Lung (tissue), 13 donors: ENCODE results near the gene SLC41A3. TPM values are rescaled to one million over a fixed set of nuclear protein-coding genes. Genes with fewer than 3 reads are reported as not detected.
"Not testable (repeated sequence)": the region's sequence is repeated elsewhere in the genome, so short reads cannot be mapped to it uniquely, and the experiment has no call there.

ENCODE experiments used
- ATAC-seq: fragments of 200-7000 bp; cut with Tn5 transposase; one replicate; pipeline ENCODE4 v1.9.1; 2020; ENCODE audit warnings: moderate number of reproducible peaks; ENCODE audit not compliant: insufficient read depth, low FRiP score
- DNase-seq, 3 donors: peaks; one replicate each; pipeline ENCODE4 v3.0.0-alpha.2; 2013 to 2017
- H3K27ac ChIP-seq, 2 donors: one replicate each; pipeline ENCODE4 v1.5.1; 2013; ENCODE audit warnings: mild to moderate bottlenecking in 2 of 2, moderate library complexity in 2 of 2, control low read depth in 1 of 2, inconsistent platforms in 1 of 2, low read depth in 1 of 2, low read length in 1 of 2
- H3K27me3 ChIP-seq, 3 donors: one replicate each; pipeline ENCODE4 v1.5.1; 2013; ENCODE audit warnings: low read length in 2 of 3; ENCODE audit not compliant: control insufficient read depth in 3 of 3, insufficient read depth in 3 of 3
- H3K36me3 ChIP-seq, 4 donors: one replicate each; pipeline ENCODE4 v1.5.1; 2013; ENCODE audit warnings: low read length in 4 of 4, mild to moderate bottlenecking in 1 of 4, moderate library complexity in 1 of 4; ENCODE audit not compliant: control insufficient read depth in 4 of 4, insufficient read depth in 4 of 4
- H3K4me1 ChIP-seq, 5 donors: one replicate each; pipeline ENCODE4 v1.5.1; 2013; ENCODE audit warnings: low read length in 5 of 5, mild to moderate bottlenecking in 2 of 5, moderate library complexity in 1 of 5; ENCODE audit not compliant: control insufficient read depth in 5 of 5, insufficient read depth in 5 of 5
- H3K4me3 ChIP-seq: one replicate; pipeline ENCODE4 v1.5.1; 2013; ENCODE audit warnings: mild to moderate bottlenecking, control low read depth, moderate library complexity
- H3K9ac ChIP-seq, 2 donors: one replicate each; pipeline ENCODE4 v1.5.1; 2013; ENCODE audit warnings: low read length in 2 of 2, control low read depth in 1 of 2; ENCODE audit not compliant: insufficient read depth in 1 of 2
- H3K9me3 ChIP-seq, 4 donors: one replicate each; pipeline ENCODE4 v1.5.1; 2013; ENCODE audit warnings: low read length in 3 of 4, mild to moderate bottlenecking in 1 of 4, moderate library complexity in 1 of 4; ENCODE audit not compliant: control insufficient read depth in 4 of 4, insufficient read depth in 3 of 4
- WGBS, 2 donors: extraction: QIAGEN DNeasy Blood & Tissue Kit; methylation state at CpG; one replicate each; pipeline ENCODE4 v1.1.7; 2013; 5-methylcytosine and 5-hydroxymethylcytosine counted together
- polyA plus RNA-seq, 2 donors: library from polyadenylated mRNA; stranded (reverse); fragments of 200-250 nt; gene quantifications; one replicate each; pipeline ENCODE4 v1.2.1, GENCODE V29; 2013
- small RNA-seq: library from RNA; depleted of rRNA; stranded (forward); fragments of <200 nt; gene quantifications from one replicate; pipeline ENCODE3, GENCODE V24; 2014; ENCODE audit warnings: low replicate concordance
- total RNA-seq, 2 donors: library from RNA; depleted of rRNA in 1 of 2; stranded (reverse); fragments of >200 nt in 1 of 2; gene quantifications; one replicate each; pipeline ENCODE4 v1.2.1, GENCODE V29; 2014 to 2021
- TF ChIP-seq, protein P1 (sequence below): IDR thresholded peaks from 2 replicates; pipeline ENCODE4 v1.5.1; 2012; ENCODE audit warnings: mild to moderate bottlenecking; ENCODE audit errors: control extremely low read depth, extremely low read depth
- donor health status: control.
- donor health status: control.
- donor health status: Bipolar disorder and iron deficiency.
- donor health status: healthy.
- donor health status: DM: yes; HTN: yes; CAD: no.

Gene SLC41A3
- total and polyA plus RNA-seq, 4 donors, result 16.9 to 50.2 (median 34.8) TPM

- peaks cover 12 to 32% (median 23%) of the 10 kb centered on the region in 3 donors for H3K27me3 ChIP-seq
- no peak for DNase-seq
- peak overlapping the region in 1 of 2 donors; percentile 48 for H3K27ac ChIP-seq
- ATAC-seq, result no peak
- H3K9ac ChIP-seq, result no peak overlapping the region
- peaks cover 0 to 3% (median 0%) of the 10 kb centered on the region in 4 donors for H3K9me3 ChIP-seq
- 7 to 14% methylated on average over 28 to 72 of the region's 75 CpGs for WGBS, 2 donors
- peaks cover 0 to 2% (median 0%) of the 10 kb centered on the region in 5 donors for H3K4me1 ChIP-seq
- TF ChIP-seq, protein P1, sequence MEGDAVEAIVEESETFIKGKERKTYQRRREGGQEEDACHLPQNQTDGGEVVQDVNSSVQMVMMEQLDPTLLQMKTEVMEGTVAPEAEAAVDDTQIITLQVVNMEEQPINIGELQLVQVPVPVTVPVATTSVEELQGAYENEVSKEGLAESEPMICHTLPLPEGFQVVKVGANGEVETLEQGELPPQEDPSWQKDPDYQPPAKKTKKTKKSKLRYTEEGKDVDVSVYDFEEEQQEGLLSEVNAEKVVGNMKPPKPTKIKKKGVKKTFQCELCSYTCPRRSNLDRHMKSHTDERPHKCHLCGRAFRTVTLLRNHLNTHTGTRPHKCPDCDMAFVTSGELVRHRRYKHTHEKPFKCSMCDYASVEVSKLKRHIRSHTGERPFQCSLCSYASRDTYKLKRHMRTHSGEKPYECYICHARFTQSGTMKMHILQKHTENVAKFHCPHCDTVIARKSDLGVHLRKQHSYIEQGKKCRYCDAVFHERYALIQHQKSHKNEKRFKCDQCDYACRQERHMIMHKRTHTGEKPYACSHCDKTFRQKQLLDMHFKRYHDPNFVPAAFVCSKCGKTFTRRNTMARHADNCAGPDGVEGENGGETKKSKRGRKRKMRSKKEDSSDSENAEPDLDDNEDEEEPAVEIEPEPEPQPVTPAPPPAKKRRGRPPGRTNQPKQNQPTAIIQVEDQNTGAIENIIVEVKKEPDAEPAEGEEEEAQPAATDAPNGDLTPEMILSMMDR, result no peak
- no peak overlapping the region for H3K4me3 ChIP-seq
- no peaks in the 10 kb centered on the region for H3K36me3 ChIP-seq
These were observed 126.0 kb downstream of the SLC41A3 start for GRCh38 chr3:125957674-125958510.

DNA sequence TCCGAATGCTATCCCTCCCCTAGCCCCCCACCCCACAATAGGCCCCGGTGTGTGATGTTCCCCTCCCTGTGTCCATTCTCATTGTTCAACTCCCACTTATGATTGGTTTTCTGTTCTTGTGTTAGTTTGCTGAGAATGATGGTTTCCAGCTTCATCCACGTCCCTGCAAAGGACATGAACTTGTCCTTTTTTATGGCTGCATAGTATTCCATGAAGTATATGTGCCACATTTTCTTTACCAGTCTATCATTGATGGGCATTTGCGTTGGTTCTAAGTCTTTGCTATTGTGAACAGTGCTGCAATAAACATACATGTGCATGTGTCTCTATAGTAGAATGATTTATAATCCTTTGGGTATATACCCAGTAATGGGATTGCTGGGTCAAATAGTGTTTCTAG is 126.9 kb downstream of the SLC41A3 start:
- H3K4me3 ChIP-seq, DNase-seq, H3K9me3 ChIP-seq, H3K9ac ChIP-seq, ATAC-seq, H3K4me1 ChIP-seq, H3K36me3 ChIP-seq, H3K27ac ChIP-seq: not testable (repeated sequence)
- 93 to 94% methylated on average over 4 of the region's 4 CpGs for WGBS, 2 donors
- H3K27me3 ChIP-seq, result peaks cover 12 to 30% (median 23%) of the 10 kb centered on the region in 3 donors

Small RNAs within 50 kb of the gene (small RNA-seq; reads per million reads assigned to genes)
- not detected for gene AC092903.1

Other genes starting within 250 kb of the SLC41A3 start
- gene ROPN1B, start 114.9 kb downstream of the SLC41A3 start, total RNA-seq, result under 1 TPM; 0.34 to 0.67 TPM
- under 1 TPM; 0.14 to 0.61 TPM for gene ROPN1B, start 114.9 kb downstream of the SLC41A3 start, polyA plus RNA-seq
- gene ALDH1L1, start 96.5 kb upstream of the SLC41A3 start, total RNA-seq, result 1 to 10 TPM in 1 of 2 donors, under 1 TPM in 1; 0.51 to 9.0 TPM
- 1 to 10 TPM; 2.3 to 3.3 TPM for gene ALDH1L1, start 96.5 kb upstream of the SLC41A3 start, polyA plus RNA-seq